NCI-H69 (cell line): ENCODE data around the gene ZNF736.
A peak's percentile ranks its signal among the peaks of the same experiment; 100 is the strongest.
"Not testable (repeated sequence)": the region's sequence is repeated elsewhere in the genome, so short reads cannot be mapped to it uniquely, and the experiment has no call there.

Experiments
- DNase-seq: peaks from one replicate; lab custom pipeline; 2025; lab: John Stamatoyannopoulos, UW

Gene ZNF736

GRCh38 chr7:64313740-64314491 is at the start of gene ZNF736:
ZNF736 (plus strand) TSS chr7:64313961; CDS start chr7:64314151, 190 bp downstream.
- peak; percentile 98 for DNase-seq

- no peak for DNase-seq
Measured at GRCh38 chr7:64266341-64266919, 47.3 kb upstream of the ZNF736 start.

- no peak for DNase-seq
Measured at GRCh38 chr7:64277630-64278029, 36.1 kb upstream of the ZNF736 start.

- DNase-seq: no peak
Measured at GRCh38 chr7:64294701-64295420, 18.9 kb upstream of the ZNF736 start.

- not testable (repeated sequence) for DNase-seq
Measured at GRCh38 chr7:64297418-64297817, 16.3 kb upstream of the ZNF736 start.

GRCh38 chr7:64300641-64301405 is 12.9 kb upstream of the ZNF736 start:
- no peak for DNase-seq

- peak; percentile 98 for DNase-seq
Measured at GRCh38 chr7:64307254-64308015, 6.3 kb upstream of the ZNF736 start.

GRCh38 chr7:64308016-64308270 is 5.8 kb upstream of the ZNF736 start:
- DNase-seq: no peak

GRCh38 chr7:64310426-64310825 is 3.3 kb upstream of the ZNF736 start:
- DNase-seq: no peak

- DNase-seq: no peak
Measured at GRCh38 chr7:64312826-64313225, 935 bp upstream of the ZNF736 start.

- DNase-seq: peak; percentile 27
Measured at GRCh38 chr7:64314566-64314965, 805 bp downstream of the ZNF736 start.

- DNase-seq: peak; percentile 29
Measured at GRCh38 chr7:64316031-64316742, 2.4 kb downstream of the ZNF736 start.

- peak; percentile 4 for DNase-seq
Measured at GRCh38 chr7:64320547-64321513, 7.1 kb downstream of the ZNF736 start.

- DNase-seq: not testable (repeated sequence)
Measured at GRCh38 chr7:64324166-64324565, 10.4 kb downstream of the ZNF736 start.

- not testable (repeated sequence) for DNase-seq
Measured at GRCh38 chr7:64348713-64349210, 35.0 kb downstream of the ZNF736 start.

GRCh38 chr7:64359543-64359942 is 45.8 kb downstream of the ZNF736 start:
- DNase-seq: no peak

- no peak for DNase-seq
Measured at GRCh38 chr7:64371116-64371515, 57.4 kb downstream of the ZNF736 start.

GRCh38 chr7:64373017-64373416 is 59.3 kb downstream of the ZNF736 start:
- DNase-seq: no peak

- DNase-seq: no peak
Measured at GRCh38 chr7:64400401-64400800, 86.6 kb downstream of the ZNF736 start.
